ENCODE data around the gene HPCA.

HPCA gene

DNA sequence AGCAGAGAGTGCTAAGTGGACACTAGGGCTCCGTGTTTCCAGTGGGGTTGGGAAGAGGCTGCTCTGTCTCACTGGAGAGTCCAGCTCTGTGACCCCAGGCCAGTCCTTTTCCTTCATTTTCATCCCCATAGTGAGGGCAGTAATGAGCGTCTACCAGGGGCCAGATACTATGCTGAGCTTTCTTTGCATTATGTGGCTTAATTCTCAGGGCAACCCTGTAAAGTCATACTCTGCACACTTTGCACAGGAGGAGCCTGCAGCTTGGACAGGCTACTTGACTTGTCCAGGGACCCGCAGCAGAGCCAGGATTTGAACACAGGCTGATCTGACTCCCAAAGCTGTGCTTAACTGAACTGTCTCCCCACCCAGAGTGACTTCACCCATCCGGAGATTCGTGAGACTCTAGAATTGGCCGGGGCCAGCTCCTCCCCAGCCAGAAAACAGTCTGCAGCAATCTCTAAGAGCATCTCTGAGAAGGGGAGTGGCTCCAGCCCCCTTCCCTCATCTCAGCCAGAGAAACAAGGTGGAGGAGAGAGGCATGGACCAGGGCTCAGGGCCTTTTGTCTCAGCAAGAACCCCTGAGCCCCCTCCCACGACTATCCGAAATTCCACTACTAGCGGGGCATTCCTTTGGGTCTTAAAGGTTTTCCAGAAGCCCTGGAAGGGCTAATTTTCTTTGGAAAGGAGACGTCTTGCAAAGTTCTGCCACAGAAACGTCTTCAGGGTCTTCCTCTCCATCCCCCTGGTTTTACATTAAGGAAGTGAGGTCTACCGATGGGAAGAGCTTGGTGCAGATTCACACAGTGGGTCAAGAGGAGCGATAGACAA lies 14.7 kb upstream of the HPCA start:
- no peak for DNase-seq

DNA sequence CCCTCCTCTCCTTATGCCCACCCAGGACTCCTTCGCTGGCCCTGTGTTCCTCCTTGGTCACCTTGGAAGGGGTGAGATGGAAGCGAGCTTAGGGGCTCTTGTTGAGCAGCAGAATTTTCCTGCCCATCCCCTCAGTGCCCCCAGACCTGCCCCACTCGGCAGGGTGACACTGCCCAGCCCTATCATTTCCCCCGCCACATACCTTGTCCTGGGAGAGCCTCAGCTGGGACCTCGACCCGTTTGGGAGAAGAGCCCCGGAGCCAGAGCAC lies 14.2 kb upstream of the HPCA start:
- DNase-seq = no peak

DNA sequence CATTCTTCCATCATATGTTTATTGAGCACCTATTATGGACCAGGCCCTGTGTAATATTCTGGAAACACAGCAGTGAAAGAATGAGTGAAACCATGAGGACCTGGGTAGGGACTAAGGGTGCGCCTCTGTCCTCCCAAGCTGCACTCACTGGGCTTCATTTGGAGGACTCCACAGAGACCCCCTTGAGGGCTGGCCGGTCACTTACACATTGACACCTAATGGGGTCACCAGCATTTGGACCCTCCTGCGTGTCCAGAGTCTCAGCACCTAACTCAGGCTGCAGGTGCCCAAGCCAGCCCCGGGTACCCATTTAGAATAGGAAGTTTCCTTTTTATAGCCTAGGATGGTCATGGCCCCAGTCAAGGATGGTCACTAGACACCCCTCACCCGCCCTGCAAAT lies 12.8 kb upstream of the HPCA start:
- DNase-seq = no peak

DNA sequence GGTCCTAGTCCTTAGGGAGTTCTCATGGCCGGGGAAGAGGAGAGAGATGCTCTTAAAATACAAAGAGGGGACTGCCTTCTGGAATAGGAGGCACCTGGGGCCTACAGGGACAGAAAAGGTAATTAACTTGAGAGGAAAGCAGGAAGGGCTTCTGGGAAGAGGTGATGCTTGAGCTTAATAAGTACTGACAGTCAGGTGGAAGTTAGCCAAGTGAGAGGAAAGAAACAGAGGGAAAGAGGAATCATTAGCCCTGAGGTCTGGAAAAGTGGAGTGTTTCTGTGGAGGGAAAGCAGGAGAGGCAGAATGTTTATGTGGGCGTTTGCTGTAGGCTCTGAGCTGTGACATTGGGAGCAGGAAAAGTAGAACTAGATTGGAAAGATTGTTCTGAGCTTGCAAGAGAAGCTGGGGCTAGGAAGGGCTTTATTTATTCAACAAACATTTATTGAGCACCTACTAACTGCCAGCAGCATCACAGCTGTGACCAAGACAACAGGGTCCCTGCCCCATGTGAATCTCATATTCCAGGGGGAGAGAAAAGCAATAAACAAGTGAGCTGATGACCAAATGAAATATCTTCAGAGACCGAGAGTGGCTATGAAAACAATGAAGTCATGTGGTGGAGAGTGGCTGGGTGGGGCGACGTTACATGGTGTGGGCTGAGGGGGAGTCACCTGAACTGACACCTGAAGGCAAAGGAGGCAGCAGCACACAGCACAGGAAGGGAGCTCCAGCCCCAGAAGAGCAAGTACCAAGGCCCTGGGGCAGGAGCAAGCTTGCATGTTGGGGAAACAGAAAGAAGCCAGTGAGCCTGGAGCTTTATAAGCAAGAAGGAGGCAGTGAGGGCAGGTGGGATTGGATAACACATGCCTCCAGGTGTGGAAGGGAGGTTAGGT lies 11.2 kb upstream of the HPCA start:
- DNase-seq = no peak

DNA sequence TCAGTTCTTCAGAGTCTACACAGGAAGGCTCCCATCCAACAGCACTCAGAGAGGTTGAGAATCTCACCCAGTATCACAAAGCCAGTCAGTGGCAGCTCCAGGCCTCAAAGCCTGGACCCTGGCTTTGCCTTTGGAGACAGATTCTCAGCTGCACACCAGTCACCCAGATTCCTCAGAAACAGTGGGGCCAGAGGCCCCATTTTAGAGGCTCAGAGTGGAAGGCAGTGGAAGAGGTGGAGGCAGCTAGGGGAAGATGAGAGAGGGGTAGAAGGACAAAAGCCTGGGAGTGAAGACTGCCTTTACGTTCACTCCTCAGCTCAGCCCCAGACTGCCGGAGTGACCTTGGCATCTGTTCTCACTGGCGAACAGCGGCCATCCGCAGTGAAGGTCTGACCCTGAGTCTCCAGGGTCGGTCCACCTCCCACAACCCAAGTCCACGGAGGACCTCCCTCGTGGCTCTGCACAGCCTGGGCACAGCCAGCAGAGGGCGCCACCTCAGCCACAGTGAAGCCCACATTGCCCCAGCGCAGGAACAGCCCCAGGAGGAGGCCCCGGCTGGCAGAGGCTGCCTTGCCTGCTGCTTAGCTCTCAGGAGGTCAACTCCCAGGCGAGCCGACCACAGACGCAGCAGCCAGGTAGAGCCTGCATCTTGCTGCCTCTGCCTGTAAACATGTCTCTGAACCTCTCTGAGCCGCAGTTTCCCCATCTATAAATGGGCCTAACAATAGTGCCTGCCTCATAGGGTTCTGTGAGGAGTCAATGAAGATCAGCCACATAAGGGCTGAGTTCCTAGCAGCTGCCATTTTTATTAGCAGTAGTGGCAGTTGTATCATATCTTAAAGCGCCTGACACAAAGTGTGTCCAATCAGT lies 9.7 kb upstream of the HPCA start:
- DNase-seq = peak; percentile 36 to 41

DNA sequence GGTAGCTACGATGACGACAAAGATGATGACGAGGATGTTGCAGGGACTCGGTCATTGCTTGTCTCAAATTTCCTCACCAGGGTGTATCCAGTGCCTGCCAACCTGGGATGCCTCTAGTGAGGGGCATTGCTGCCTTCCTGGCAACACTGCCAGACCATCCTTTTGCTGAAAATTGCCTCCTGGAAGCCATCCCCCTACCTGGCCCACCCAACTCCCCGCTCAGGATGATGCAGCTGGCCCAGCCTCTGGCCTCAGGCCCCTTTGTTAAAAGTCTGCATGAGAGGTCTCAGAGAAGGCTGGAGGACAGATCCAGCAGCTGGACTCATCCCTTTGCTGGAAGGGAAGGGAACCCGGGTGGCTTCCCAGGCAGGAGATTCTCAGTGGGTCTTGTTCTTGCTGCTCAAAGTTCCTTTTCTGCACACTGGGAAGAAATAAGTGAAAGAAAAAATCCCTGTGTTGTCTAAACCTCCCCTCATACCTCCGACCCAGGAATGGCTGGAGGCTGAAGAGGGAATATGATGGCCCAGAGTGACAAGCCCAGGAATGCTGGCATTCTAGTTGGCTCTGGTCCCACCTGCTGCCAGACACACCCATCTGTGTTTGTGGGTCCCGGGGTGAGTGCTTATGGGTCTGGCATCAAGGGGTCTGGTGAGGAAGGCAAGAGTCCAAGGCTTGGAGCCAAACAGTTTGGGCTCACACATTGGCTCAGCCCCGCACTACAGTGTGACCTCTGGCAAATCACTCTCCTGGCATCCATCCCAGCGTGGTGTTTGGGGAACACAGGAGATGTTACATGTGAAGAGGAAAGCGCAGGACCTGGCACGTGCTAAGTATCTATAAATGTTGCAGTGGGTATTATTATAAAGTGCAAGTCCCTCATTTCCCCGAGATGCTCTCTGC lies 8.8 kb upstream of the HPCA start:
- DNase-seq = no peak

DNA sequence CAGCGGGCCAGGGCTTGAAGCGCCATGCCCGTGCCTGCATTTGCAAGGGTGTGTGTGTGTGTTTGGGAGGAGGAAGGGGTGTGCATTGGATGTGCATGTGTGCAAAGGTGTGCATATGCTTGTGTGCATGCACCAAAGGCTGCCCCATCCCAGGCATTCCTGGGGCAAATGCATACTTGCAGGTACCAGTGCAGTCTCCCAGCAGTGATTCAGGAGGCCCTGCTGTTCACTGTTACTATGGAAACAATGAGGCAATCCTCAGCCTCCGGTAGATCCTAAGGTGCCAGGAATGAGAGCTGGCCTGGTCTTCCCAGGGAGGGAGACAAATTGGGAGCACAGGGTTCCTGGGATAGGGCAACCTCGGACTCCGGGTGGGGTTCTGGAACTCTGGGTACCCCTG lies 8.1 kb upstream of the HPCA start:
- DNase-seq = no peak

DNA sequence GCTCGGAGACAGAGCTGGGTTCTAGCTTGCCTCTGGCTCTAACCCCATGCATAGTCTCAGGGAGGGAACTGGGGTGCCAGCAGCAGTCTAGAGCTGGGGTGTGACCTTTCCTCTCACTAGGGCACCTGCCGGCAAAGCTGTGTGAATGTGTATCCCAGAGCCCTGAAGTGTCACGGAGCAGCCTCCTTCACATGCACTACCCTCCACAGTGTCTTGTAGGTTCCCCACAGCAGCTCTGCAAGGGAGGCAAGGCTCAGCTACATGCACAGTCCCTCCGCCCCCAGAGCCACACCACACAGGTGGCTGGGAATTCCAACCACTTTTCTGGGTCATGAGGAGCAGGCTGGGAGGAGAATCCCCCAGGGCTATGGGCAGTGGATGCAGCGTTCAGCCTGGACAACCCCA lies 7.7 kb upstream of the HPCA start:
- no peak for DNase-seq

DNA sequence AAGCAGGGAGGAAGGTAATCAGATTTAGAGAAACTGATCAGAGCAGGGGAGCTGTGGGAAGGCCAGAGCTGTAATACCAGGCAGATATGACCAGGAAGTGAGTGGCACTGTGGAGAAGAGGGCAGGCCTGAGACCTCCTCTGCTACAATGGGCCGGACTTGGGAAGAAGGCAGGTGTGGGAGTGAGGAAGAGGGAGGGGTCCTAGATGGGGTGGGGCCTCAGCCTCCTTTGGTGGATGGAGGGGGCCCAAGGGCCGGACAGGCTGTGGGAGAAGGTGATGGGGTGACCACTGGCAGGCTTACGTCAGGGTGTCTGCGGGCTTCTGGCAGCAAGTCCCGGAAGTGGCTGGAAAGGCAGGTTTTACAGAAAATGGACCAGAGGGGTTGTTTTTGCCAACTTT lies 5.0 kb upstream of the HPCA start:
- DNase-seq = no peak

DNA sequence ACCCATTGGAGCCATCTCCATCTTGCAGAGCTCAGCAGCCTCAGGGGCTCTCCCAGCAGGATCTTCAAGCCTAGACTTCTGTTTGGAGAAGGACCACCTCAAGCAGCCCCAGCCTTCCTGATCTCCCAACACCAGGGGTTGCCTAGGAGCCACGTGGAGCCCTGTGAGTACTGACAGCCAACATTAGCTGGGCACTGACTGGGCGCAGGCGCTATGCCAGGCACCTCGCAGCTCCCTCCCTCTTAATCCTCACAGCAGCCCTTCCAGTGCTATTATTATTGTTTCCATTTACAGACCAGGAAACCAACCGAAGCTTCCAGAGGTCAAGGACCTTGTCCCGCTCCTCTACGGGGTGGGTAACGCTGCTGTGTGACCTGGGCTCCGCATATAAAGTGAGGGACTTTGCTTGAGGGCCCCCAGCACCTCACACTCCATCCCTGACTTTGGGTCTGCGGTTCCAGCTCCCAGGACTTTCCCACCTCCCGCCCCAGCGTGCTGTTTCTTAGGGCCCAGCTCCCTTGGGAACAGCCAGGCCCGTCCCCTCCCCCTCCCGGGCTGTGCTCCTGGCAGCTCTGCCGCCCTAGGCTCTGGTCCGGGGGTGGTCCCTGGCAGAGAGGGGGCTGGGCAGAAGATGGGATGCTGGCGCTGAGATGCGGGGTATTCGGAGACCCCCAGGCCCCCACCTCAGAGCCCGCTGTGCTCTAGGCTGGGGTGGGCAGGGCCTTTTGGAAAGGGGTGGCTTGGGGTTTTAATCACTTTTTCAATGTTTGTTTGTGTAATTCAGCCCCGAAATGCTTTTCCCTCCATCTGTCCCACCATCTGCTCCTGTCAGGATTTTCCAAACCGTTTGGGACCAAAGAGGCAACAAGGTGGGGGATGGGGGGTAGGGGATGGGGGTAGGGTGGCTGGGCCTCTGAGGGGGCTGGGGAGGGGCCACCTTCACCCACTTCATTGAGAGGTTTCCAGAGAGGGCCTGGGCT lies 4.1 kb upstream of the HPCA start:
- no peak for DNase-seq

DNA sequence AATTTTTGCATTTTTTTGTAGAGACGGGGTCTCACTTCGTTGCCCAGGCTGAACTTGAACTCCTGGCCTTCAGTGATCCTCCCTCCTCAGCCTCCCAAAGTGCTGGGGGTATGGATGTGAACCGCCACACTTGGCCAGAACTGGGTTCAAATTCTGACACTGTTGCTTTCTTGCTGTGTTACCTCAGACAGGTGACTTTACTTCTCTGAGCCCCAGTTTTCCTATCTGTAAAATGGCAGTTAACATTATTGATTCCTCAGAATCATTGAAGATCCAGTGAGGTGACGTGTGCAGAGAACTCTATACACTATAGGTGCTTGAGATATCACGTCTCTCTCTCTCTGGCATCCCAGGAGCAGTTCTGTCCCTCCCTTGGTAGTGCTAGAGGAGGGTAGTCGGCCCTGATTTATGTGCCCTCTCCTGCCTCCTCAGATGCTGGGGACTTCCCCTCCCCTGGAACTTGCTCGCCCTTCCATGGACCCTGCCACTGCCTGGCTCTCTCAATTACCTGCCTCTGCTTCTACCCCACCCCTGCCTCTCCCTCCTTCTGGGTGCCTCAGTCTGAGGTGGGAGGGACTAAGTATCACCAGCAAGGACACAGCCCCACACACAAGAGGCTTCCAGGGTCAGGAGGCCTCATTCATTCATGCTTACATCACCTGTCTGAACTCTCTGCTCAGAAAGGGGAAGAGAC lies 2.8 kb upstream of the HPCA start:
- no peak for DNase-seq

DNA sequence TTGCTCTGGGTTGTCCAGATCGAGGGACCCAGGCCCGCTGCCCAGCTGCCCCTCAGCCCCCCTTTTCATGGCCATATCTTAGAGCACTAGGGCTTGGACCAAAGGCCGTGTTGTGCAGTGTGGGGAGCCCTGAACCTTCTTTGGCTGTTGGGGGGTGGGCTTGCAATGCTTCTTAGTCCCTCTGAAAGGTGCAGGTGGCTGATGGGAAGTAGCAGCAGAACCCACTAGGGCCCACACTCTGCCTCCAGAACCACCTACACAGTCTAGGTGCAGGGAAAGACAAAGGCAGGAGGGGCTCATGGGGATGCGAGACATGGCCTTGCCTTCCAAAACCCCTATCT lies 2.3 kb upstream of the HPCA start:
- no peak for DNase-seq

DNA sequence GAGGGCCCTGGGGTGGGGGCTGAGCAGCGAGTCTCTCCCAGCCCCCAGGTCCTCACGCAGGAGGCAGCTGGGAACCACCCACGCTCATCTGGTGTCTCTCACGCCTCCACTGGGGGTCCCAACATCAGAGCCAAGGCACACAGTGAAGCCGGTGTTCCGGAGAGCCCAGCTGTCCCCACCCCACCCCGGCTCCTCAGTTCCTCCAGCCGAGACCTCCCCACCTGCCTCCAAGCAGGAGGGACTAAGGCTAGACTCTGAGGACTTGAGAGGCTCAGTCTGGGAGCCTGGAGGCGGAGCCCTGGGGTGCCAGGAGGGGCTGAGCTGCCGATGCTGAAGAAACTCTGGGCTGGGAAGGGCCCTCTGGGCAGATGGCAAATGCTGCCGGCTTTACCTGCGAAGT lies 1.6 kb upstream of the HPCA start:
- DNase-seq = no peak

DNA sequence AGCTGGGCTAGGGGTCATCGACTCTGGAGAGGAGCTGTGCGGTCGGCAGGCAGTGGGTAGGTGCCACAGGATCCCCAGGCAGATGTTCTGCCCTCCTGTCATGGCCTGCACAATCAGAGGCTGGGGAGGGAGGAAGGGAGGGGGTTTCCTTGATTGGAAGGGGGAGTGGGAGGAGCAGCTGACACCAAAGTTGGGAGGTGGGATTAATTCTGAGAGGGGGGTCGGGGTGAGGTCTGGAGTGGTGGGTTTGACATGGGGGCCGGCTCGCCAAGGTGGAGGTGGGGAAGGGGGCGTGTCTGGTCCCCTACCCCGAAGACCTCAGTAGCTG lies 651 bp upstream of the HPCA start:
- no peak for DNase-seq

DNA sequence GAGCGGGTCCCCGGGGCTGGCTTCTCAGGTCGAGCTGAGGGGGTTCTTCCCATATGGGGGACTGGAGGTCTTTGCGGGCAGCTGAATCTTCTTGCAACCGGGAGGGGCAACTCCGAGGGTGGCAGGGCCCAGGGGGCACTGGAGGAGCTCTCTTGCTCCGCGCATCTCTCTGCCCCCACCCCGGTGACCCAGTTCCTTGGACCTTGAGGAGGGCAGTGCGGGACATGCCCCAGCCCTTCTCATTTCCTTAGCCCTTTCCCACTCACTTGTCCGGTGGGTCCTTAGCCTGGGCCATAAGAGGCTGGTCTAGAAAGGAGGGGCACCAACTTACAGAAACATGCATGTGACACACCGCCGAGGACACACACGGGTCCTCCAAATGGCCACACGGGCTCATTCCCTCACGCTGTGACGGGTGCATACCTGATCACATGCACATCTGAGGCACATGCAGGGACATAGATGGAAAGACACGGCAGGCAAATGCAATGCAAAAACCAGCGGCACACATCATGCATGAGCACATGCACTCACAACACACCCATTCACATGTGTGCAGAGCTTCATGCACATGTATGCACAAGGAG lies 630 bp downstream of the HPCA start:
- DNase-seq = no peak

DNA sequence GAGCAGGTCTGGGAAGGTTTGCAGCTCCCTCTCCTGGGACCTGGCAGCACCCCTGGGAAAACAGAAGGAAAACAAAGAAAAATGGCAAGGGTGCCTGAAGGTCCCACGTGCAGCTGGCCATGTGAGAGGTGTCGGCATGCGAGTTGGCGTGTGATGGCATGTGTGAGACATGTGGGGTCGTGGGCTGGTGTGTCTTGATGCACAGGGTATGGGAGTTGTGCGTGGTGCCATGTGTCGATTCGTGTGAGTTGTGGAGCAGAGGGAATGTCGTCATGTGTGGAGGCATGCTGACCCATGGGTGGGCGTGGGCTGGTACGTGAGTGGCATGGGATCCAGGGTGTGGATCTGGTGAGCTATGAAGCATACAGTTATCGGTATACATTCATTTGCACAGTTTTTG lies 1.3 kb downstream of the HPCA start:
- no peak for DNase-seq

DNA sequence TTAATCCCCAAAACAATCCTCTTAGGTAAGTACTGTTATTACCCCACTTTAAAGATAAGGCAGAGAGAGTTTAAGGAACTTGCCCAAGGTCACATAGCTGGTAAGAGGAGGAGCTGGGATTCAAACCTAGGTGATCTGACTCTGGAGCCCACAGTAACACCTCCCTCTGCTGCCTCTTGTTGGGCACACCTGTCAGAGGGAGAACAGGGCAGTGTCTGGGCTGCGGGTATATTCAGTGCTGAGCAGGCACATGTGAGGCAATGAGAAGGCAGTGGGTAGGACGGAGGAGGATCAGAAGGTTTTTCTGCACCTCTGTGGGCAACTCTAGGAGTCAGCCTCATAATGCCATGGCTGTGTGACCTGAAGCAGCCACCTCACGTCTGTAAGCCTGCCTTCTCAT lies 1.8 kb downstream of the HPCA start:
- DNase-seq = no peak

DNA sequence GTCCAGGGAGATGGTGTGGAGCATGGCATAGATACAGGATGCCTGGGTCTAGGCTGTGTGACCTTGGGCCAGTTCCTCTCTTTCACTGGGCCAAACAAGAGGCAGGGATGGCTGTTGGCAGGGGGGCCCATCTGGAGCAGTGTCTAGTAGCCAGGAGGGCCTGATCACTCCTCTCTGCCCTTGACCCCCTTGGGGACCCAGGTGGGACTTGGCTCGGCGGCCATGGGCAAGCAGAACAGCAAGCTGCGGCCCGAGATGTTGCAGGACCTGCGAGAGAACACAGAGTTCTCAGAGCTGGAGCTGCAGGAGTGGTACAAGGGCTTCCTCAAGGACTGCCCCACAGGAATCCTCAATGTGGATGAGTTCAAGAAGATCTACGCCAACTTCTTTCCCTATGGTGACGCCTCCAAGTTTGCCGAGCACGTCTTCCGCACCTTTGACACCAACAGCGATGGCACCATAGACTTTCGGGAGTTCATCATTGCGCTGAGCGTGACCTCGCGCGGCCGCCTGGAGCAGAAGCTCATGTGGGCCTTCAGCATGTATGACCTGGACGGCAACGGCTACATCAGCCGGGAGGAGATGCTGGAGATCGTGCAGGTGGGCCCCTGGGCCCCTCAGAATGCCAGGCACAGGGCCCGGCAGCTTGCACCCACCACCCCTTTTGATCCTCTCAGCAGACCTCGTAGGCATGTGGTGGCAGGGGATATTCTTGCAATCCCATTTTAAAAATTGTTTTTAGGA lies 2.6 kb downstream of the HPCA start:
- no peak for DNase-seq

DNA sequence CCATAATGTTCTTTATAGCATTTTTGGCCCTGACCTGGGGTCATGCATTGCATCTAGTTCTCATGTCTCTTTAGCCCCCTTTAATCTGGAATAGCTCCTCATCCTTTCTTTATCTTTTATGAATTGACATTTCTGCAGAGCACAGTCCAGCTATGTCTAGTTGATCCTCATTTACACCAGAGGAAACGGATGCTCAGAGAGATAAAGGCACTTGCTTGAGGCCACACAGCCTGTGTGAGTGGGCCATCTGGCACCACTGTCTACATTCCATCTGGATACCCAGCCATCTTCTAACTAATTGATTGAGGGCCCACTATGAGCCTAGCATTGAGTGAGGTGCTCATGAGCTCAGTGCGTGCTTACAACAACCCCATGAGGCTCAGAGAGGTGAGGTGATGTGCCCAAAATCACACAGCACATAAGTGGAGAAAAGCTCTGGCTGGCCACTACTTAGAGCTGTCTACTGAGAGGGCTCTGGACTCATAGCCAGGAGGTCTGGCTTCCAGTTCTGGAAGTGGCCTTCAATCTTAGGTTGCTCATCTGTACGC lies 3.5 kb downstream of the HPCA start:
- DNase-seq = no peak

Data from activated CD4-positive, alpha-beta T cell treated with anti-CD3 and anti-CD28 coated beads, Interleukin-2, amount 50 U/mL, for 4 hours (primary cell).